Measurements from ENCODE around the gene ARL14EPL. TPM values are rescaled to one million over a fixed set of nuclear protein-coding genes. Genes with fewer than 3 reads are reported as not detected.

The ARL14EPL gene
- total and polyA plus RNA-seq, 12 donors, result 0.10 to 0.11 TPM; not detected in 10

DNA sequence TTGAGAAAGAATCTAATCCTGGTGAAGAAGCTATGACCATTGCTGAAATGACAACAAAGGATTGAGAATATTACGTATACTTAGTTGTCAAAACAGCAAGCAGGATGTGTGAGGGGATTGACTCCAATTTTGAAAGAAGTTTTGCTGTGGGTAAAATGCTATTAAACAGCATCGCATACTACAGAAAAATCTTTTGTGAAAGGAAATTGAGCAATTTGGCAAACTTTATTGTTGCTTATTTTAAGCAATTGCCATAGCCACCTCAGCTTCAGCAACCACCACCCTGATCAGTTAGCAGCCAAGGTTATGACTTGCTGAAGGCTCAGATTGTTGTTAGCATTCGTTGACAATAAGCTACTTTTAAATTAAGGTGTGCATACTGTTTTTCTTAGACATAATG lies 22.5 kb upstream of the ARL14EPL start:
- H3K4me3 ChIP-seq, result no peak overlapping the region
- 72 to 81% (median 79%) methylated on average over 3 of the region's 3 CpGs for WGBS, 4 donors
- TF ChIP-seq, protein P1, sequence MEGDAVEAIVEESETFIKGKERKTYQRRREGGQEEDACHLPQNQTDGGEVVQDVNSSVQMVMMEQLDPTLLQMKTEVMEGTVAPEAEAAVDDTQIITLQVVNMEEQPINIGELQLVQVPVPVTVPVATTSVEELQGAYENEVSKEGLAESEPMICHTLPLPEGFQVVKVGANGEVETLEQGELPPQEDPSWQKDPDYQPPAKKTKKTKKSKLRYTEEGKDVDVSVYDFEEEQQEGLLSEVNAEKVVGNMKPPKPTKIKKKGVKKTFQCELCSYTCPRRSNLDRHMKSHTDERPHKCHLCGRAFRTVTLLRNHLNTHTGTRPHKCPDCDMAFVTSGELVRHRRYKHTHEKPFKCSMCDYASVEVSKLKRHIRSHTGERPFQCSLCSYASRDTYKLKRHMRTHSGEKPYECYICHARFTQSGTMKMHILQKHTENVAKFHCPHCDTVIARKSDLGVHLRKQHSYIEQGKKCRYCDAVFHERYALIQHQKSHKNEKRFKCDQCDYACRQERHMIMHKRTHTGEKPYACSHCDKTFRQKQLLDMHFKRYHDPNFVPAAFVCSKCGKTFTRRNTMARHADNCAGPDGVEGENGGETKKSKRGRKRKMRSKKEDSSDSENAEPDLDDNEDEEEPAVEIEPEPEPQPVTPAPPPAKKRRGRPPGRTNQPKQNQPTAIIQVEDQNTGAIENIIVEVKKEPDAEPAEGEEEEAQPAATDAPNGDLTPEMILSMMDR (IDR thresholded peaks at IDR 0.05), result no peak
- no peak for TF ChIP-seq POLR2A (IDR thresholded peaks at IDR 0.05)
- H3K9me3 ChIP-seq (replicated peaks in 1 of 3), result no peaks in the 10 kb centered on the region
- H3K27ac ChIP-seq, result no peak overlapping the region
- intact Hi-C loops (cut with DNase I), result no loop called here
- H3K4me1 ChIP-seq (replicated peaks in 1 of 2), result no peaks in the 10 kb centered on the region
- peaks cover 5% of the 10 kb centered on the region for H3K27me3 ChIP-seq
- no peaks in the 10 kb centered on the region for H3K36me3 ChIP-seq (replicated peaks in 1 of 2)
- no peak for DNase-seq

DNA sequence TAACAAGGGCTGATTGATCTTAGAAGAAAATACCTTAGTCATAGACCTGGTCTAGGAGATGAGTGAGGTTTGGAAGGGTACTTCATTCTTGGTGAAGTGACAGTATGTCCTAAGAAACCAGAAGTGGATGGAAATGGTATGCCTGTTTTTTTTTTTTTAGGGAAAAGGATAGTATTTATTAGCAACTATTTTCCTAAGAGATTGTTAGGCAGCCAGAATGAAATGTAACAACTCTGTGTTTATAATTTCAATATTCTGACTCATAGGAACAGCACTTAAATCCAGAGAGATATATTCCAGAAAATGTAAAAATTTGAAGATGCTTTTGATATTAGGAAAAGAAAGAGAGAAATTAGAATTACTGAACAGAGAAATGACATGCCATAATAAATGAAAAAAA lies 21.2 kb upstream of the ARL14EPL start:
- no peak overlapping the region for H3K4me3 ChIP-seq
- no peak for DNase-seq
- H3K36me3 ChIP-seq (replicated peaks in 1 of 2), result no peaks in the 10 kb centered on the region
- TF ChIP-seq POLR2A (IDR thresholded peaks at IDR 0.05), result no peak
- TF ChIP-seq, protein P1 (IDR thresholded peaks at IDR 0.05), result no peak
- no peak overlapping the region for H3K27ac ChIP-seq
- H3K9me3 ChIP-seq (replicated peaks in 1 of 3), result no peaks in the 10 kb centered on the region
- peaks cover 5% of the 10 kb centered on the region for H3K27me3 ChIP-seq
- intact Hi-C loops (cut with DNase I), result no loop called here
- H3K4me1 ChIP-seq (replicated peaks in 1 of 2), result no peaks in the 10 kb centered on the region

DNA sequence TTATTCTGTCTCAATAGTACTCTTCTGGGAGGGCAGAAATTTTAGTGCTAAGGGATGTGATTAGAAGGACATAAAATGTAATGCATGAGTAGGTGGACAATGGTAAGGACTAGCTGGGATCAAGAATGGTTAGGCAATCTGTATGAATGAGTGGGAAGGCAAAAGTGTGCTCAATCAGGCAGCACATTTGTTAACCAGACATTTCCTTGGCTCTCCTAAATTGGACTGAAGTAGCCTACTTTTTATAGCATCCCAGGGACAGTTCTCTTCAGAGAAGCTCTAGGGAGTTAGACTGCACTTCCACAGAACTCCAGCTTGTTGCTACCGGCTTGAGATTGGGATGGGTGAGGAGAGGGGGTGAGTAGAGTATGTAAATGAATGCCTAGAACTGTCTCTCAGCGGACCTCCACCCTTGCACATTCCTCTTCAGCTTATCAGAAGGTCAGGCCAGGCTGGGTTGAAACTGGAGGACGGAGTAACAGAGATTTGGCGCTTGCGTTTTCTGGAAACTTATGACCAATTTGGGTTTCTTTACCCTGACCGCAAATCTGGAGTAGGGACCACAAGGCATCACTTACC lies 19.0 kb upstream of the ARL14EPL start:
- H3K4me1 ChIP-seq (replicated peaks in 1 of 2), result no peaks in the 10 kb centered on the region
- no peak overlapping the region for H3K4me3 ChIP-seq
- no peaks in the 10 kb centered on the region for H3K36me3 ChIP-seq (replicated peaks in 1 of 2)
- TF ChIP-seq, protein P1 (IDR thresholded peaks at IDR 0.05), result no peak
- no peak for TF ChIP-seq POLR2A (IDR thresholded peaks at IDR 0.05)
- H3K27me3 ChIP-seq, result peaks cover 5% of the 10 kb centered on the region
- WGBS, 4 donors, result 57 to 63% (median 59%) methylated on average over 6 of the region's 6 CpGs
- no peak for DNase-seq
- intact Hi-C loops (cut with DNase I), result no loop called here
- no peak overlapping the region for H3K27ac ChIP-seq
- H3K9me3 ChIP-seq (replicated peaks in 1 of 3), result no peaks in the 10 kb centered on the region

DNA sequence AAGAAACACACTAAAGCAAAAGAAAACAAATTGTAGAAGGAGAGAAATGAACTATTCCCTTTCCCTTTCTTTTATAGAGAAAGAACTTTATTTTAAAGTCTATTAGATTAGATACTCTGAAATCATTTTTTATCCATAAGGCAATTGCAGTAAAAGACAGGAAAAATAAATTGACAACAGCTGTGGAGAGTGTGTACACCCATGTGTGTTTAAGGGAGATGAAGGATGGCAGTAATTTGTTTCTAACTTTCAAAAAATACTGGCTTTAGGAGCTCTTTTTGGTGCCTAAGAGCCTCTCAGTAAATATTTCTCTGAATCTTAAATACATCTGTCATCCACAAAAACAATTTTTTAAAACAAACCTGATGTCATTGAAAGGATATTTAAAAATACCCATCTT lies 18.3 kb upstream of the ARL14EPL start:
- H3K36me3 ChIP-seq (replicated peaks in 1 of 2), result no peaks in the 10 kb centered on the region
- TF ChIP-seq, protein P1 (IDR thresholded peaks at IDR 0.05), result no peak
- TF ChIP-seq POLR2A (IDR thresholded peaks at IDR 0.05), result no peak
- no peak for DNase-seq
- no peak overlapping the region for H3K27ac ChIP-seq
- H3K27me3 ChIP-seq, result peaks cover 5% of the 10 kb centered on the region
- H3K4me1 ChIP-seq (replicated peaks in 1 of 2), result no peaks in the 10 kb centered on the region
- intact Hi-C loops (cut with DNase I), result no loop called here
- no peak overlapping the region for H3K4me3 ChIP-seq
- H3K9me3 ChIP-seq (replicated peaks in 1 of 3), result no peaks in the 10 kb centered on the region
